HG02623 (cell line): ENCODE data around the gene DIDO1.
"Not testable (repeated sequence)": the region's sequence is repeated elsewhere in the genome, so short reads cannot be mapped to it uniquely, and the experiment has no call there.

ENCODE experiments used
- ATAC-seq: cut with Tn5 transposase; IDR thresholded peaks from one replicate; pipeline ENCODE4 v1.9.1; 2021; ENCODE audit warnings: moderate library complexity; ENCODE audit not compliant: unreplicated experiment

The DIDO1 gene

DNA sequence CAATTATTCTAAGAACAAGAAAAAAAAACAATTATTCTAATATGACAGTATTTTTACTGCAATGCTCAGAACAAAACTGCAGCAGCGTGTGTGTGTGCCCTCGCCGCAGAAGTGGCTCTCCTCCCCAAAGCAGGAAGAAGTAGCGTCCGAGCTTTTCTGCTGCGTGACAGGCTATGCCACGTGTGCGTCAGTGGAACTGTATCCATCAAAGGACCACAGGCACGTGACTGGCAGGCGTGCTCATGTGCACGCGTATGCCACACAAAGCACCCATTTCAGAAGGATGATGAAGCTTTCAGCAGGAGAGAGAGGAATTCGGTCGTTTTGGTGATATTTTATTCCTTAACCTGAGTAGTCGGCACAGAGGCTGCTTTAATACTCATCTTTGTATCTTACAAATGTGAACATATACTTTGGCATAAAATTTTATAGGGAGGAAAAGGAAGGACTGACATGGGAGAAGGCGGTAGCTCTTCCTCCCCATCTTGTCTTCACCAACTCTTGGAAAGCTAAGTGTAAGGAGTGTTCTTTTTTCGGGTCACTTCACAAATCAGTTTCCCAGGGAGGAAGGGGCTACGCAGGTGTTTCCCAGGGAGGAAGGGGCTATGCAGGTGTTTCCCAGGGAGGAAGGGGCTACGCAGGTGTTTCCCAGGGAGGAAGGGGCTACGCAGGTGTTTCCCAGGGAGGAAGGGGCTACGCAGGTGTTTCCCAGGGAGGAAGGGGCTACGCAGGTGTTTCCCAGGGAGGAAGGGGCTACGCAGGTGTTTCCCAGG lies 68.1 kb downstream of the DIDO1 start:
- no peak for ATAC-seq

DNA sequence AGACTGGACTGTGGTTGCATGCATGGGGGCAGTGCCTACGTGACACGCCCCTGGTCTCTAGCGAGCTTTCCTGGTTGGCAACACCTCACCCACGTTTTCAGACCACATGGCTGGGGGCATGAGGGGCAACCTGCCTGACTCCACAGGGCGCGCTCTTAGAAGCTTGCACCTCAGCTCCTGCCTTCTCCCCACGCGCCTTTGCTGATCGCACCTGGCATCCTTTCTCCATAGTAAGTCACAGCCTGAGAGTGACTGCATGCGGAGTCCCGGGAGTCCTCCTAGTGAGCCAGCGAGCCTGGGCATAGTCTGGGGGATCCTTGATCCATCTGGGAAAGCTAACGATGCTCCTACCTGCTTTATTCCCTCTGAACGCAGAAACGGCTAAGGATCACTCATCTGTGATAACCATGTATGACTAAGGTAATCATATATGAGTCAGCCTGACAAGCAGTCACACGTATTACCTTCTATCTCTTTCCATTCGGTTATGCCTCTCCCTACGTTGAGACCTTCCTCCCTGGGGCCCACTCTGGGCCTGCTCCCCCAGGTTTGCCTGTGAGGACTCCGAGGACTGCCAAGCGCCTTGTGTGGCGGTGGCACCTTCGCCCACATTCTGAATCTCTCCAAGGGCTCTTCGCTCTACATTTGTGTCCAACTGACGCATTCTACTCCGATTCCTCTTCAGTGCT lies 69.2 kb downstream of the DIDO1 start:
- no peak for ATAC-seq

DNA sequence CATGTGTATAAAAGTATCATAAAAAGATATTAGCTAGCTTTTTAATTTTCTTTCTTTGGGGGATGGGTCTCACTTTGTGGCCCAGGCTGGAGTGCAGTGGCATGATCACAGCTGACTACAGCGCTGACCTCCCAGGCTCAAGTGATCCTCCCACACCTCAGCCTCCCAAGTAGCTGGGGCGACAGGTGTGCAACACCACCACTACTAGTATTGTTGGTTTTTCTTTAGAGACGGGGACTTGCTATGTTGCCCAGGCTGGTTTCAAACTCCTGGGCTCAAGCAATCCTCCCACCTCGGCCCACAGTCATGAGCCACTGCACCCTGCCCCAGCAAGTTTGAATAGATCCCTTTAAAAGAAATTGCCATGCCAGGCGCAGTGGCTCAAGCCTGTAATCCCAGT lies 71.2 kb downstream of the DIDO1 start:
- no peak for ATAC-seq

DNA sequence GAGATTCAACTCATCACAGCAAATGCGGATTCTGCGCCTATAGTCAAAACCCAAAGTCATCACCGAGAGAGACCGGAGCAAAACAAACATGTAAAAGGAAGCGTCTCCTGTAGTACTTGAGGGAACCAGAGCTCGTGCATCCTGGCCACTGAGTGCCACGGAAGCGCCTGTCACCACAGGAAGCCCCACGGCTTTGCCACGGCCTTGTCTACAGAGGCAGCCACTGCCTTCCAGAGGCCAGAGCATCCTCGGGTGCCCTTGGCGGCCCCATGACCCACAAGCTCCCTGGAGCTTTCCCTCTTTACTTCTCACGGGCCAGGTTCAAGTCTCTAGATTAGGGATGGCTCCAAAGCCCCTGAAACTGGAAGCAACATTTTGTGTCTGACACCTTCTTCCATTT lies 72.2 kb downstream of the DIDO1 start:
- no peak for ATAC-seq

DNA sequence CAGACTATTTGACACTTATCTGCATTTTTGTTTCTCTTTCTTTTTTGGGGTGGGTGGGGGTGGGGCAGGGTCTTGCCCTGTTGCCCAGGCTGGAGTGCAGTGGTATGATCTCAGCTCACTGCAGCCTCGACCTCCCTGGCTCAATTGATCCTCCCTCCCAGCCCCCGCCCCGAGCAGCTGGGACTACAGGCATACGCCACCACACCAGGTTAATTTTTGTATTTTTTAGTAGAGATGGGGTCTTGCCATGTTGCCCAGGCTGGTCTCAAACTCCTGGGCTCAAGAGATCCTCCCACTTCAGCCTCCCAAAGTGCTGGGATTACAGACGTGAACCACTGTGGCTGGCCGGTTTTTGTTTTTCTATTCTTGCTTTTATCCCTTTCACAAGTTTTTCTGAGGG lies 73.0 kb downstream of the DIDO1 start:
- not testable (repeated sequence) for ATAC-seq

DNA sequence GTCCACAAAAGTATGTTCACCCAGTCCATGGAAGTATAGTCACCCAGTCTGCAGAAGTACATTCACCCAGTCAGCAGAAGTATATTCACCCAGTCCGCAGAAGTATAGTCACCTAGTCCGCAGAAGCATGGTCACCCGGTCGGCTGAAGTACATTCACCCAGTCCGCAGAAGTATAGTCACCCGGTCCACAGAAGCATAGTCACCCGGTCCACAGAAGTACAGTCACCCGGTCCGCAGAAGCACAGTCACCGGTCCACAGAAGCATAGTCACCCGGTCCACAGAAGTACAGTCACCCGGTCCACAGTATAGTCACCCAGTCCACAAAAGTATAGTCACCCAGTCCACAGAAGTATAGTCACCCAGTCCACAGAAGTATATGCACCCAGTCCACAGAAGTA lies 73.5 kb downstream of the DIDO1 start:
- no peak for ATAC-seq

DNA sequence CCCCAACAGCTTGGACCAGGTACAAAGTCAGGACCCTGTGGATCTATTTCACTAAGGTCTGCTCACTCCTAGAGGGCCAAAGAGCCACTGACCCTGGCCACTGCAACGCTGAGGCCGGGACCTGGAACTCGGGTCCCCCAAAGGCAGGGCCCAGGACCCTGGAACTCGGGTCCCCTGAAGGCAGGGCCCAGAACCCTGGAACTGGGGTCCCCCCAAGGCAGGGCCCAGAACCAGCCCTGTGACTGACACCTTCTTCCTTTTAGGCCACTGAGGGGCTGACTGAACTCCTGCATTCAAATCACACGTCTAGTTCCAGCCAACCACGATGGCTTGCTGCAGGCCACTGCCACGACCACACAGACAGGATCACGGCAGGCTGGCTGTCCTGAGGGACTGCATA lies 74.1 kb downstream of the DIDO1 start:
- no peak for ATAC-seq

DNA sequence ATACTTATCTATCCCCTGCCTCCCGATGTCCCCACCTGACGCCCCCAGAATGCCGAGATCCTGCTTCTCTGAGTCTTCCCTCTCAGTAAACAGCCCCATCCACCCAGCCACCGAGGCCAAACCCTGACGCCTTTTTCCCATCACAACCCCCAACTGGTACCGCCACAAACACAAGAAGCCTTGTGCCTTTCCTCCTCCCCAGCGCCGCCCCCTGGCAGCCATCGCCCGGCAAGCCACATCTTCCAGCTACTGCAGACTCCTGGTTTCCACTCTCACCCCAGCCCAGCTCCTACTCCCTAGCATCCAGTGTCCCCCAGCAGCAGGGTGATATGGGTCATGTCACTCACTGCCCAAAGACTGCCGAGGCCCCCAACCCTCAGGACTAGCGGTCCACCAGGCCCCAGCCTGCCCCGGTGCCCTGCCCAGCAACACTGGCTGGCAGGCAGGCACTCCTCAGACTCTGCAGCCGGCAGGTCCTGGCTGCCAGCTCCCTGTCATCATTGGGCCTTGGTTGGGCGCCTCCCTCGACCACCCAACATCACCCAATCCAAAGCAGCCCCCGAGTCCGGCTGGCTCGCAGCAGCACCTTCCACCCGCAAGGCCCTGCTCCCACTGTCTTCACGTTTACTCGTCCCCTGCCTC lies 75.9 kb downstream of the DIDO1 start:
- no peak for ATAC-seq

DNA sequence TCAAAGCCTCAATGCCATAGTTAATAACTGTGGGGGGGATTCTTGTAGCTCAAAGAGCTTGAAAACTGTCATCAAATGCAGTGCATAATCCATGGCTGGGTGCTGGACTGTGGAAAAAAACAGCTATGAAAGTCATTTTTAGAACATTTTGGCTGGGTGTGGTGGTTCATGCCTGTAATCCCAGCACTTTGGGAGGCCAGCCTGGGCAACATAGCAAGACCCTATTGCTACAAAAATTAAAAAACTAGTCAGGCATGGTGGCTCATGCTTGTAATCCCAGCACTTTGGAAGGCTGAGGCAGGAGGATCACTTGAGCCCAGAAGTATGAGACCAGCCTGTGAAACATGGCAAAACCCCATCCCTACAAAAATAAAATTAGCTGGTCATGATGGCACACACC lies 76.9 kb downstream of the DIDO1 start:
- no peak for ATAC-seq

DNA sequence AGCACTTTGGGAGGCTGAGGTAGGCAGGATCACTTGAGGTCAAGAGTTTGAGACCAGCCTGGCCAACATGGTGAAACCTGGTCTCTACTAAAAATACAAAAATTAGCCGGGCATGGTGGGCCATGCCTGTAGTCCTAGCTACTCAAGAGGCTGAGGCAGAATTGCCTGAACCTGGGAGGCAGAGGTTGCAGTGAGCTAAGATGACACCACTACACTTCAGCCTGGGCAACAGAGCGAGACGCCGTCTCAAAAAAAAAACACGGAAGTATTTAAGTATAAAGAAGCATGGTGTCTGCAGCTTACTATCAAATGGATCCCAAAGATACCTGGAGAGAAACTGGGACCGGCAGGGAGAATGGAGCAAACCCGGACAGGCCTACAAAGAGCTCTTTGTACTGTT lies 77.4 kb downstream of the DIDO1 start:
- ATAC-seq: not testable (repeated sequence)

DNA sequence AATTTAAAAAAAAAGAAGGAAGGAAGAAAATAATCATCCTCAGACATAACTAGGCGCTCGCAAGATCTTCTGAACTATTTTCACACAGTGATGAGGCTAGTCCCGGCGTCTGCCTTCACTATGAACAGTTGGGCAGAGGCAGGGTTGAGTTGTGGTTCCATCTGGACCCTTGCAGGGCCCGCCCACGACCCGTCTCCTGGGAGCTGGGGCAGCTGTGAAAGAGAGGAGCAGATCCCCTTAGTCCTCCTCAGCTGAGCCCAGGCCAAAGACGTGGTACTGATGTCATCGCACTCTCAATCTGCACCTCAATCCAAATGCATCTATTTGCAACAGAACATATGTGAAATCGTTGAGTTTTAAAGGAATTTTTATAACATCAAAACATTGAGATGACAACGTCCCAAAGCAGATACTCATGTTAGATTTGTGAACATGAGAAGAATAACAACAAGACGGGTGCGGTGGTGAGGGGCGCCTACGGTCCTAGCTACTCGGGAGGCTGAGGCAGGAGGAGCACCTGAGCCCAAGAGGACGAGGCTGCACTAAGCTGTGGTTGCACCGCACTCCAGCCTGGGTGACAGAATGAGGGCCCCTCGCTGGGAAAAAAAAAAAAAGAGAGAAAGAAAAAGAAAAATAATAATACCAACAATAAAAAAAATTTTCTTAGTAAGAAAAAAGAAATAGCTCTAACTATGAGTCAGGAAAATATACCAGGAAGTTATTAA lies 80.0 kb downstream of the DIDO1 start:
- no peak for ATAC-seq

DNA sequence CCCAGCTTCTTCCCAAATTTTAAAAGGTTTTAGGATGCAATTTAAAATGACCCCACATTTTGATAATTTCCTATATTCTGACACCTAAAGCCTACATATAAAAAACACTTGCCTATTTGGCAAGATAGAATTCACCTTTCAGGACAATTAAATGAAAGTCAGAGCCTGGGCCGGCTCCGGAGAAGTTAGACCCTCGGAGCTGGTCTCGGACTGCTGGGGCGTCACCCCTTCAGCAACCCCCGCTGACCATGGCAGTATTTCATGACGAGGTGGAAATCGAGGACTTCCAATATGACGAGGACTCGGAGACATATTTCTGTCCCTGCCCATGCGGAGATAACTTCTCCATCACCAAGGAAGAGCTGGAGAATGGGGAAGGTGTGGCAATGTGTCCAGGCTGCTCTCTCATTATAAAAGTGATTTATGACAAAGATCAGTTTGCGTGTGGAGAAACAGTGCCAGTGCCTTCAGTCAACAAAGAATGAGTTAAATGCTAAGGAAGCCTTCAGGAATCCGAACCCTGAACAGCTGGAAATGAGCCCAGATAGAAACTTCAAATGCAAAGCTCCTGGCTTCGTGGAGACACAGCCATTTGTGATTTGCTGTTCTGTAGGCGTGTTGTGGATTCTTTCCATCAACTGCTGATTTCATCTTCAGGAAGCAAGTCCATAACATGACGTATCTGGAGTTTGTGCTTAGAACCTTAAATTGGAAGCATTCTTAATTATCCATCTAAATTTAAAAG lies 80.7 kb downstream of the DIDO1 start:
- ATAC-seq: no peak

DNA sequence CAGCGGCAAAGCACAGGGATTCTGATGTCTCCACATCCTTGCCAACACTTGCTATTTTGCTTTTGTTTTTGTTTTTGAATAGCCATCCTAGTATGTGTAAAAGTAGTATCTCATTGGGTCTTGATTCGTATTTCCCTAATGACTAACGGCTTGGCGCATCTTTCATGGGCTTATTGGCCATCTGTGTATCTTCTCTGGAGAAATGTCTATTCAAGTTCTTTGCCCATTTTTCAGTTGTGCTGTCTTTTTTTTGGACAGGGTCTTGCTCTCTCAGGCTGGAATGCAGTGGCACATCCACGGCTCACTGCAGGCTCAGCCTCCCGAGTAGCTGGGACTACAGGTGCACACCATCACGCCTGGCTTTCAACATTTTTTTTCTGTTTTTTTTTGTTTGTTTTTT lies 82.1 kb downstream of the DIDO1 start:
- no peak for ATAC-seq

DNA sequence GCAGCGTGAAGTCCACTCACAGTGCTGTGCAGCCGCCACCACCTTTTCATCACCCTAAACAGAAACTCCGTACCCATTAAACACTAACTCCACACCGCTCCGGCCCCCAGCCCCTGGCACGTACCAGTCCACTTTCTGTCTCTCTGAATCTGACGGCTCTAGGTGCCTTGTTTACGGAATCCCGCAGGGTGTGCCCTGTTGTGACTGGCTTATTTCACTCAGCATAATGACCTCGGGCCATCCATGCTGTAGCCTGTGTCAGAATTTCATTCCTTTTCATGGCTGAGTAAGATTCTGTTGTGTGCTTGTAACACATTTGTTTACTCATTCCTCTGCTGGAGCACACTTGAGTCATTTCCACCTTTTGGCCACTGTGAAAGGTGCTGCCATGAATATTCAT lies 82.6 kb downstream of the DIDO1 start:
- ATAC-seq: no peak

DNA sequence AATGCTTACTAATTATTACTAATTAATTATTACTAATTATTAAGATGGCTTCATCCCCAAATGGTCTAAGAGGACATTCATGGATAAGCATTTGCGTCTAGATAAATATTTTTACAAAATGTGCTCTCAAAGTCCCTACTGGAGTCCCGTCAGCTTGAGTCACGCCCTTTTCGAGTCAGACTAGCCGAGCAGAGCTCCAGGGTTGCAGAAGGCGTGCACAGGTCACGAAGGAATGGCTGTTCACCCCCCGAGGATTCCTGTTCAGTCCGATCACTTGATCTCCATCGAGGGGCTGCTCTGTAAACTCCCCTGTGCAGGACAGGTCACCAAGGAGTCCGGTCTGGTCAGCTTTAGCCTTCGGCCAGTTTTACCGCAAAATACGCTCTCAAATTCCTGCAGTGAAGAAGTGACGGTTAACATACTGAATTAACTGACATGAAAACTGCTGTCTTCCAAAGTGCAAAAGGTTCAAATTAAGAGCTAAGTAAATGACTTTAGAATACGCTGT lies 84.5 kb downstream of the DIDO1 start:
- no peak for ATAC-seq

DNA sequence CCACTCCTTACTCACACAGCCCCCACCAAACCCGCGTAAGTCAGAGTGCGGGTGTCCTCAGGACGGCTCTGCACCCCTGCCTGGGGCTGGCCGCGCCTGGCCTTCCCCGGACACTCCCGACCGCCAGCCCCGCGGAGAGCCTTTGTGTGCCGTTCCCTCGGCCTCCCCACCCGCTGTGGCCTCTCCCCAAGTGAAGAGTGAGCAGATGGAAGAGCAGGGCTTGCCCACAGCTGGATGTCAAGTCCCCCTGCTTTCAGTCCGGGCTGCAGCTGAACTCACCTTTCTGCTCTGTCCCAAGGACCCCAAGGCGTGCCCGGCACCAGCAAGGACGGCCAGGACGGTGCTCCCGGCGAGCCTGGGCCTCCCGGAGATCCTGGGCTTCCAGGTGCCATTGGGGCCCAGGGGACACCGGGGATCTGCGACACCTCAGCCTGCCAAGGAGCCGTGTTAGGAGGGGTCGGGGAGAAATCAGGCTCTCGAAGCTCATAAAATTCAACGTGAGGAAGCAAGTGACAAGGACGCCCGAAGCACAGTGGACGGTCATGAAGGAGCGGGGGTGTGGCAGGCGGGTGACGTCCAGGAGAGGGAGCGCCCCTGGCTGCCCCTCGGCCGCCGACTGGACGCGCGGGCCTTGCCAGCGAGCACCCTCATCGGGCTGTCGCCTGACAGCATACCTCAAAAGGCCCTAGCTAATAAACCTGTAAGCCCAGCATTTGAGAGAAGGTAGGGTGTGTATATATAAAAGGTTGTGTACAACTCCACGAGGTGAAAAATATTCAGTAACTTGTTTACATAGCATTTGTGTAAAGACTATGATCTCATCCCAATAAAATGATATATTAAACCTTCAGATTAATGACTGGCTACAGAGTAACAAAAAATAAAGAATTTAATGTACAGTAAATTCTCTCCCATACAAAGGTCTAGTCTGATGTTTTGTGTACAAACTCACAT lies 85.8 kb downstream of the DIDO1 start:
- no peak for ATAC-seq

DNA sequence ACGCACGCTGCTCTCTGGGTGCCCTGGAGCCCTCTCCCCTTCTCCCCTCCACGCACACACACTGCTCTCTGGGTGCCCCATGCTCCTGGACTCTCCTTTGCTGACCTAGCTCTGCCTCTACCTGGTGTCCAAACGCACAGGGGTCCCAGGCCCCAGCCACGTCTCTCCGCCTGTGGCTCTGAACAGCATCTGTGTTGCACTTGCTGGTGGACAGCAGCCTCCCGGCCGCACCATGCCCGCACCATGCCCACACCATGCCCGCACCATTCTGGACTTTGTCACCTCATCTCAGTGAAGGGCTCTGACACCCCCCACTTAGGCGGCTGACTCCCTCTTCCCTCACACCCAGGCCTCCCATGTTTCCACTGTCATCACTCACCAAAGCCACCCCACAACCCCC lies 86.5 kb downstream of the DIDO1 start:
- ATAC-seq: no peak

DNA sequence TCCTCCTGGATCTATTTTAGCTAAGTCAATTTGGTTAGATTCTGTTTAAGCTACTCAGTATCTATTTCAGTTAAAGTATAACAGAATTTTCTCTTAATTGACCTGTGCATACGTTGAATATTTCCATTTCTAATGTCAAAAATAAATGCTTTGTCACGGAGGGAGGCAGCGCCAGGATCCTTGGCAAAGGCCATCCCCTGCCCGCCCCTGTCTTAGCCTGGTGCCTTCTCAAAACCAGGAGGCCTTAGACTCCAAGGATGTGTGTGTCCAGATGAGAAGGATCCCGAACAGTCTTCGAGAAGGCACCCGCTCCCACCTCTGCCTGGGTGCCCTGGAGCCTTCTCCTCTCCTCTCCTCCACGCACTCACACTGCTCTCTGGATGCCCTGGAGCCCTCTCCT lies 87.0 kb downstream of the DIDO1 start:
- ATAC-seq: no peak

DNA sequence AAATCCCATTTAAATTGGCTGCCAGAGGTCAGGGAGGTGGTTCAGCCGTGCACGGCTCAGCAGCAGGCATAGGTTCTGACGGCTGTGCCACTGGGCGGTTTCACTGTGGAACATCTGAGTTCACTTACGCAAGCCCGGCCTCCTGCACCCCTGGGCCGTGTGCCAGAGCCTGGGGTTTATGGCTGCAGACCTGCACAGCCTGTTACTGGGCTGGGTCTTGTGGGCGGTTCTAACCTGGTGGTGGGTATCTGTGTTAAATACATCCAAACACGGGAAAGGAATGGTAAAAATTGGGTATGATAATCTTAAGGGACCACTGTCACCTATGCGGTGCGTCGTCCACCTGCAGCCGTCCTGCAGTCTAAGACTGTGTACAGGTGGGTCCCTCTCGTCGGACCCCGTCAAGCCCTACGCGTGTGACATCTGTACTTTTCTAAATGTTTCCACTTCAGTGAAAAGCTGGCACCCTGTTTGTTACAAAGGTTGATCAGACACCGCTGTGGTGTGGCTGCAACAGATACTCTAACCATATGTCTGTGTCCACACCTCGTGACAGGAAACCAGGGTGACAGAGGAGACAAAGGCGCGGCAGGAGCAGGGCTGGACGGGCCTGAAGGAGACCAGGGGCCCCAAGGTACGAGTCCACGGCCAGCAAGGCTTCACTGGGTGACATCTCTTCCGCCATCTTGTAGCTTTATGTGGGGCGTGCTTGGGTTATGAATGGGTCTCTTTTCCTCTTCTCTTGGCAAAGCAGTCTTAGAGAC lies 88.0 kb downstream of the DIDO1 start:
- no peak for ATAC-seq
